Measurements from ENCODE around the gene PSMD1. TPM values are rescaled to one million over a fixed set of nuclear protein-coding genes. Genes with fewer than 3 reads are reported as not detected.
"Not testable (repeated sequence)": the region's sequence is repeated elsewhere in the genome, so short reads cannot be mapped to it uniquely, and the experiment has no call there.

The PSMD1 gene
- total and polyA plus RNA-seq, 5 donors = 35.6 to 88.6 (median 80.3) TPM

- intact Hi-C loops (cut with DNase I) = loop anchor here in 2 of 4 donors (5.0 to 10.0 kb wide), 2 partner anchors 85 to 88 kb away; no protein-coding TSS in a partner anchor
- DNase-seq (peak; percentile 84 to 92 (median 89)), ATAC-seq (peak; percentile 70 to 79)
- Histone ChIP-seq H3K27ac (ENCODE audit: low read length) (peak overlapping the region; percentile 57), H3K27me3 (ENCODE audit: control insufficient read depth, insufficient read depth) (no peaks in the 10 kb centered on the region), H3K4me1 (ENCODE audit: control insufficient read depth, insufficient read depth, low read length) (peaks cover 16% of the 10 kb centered on the region), H3K4me3 (ENCODE audit: low read length) (peak overlapping the region; percentile 21), H3K9me3 (ENCODE audit: control insufficient read depth, low read length) (no peaks in the 10 kb centered on the region)
- 46% methylated on average over 22 of the region's 22 CpGs for WGBS
These were observed 133.2 kb downstream of the PSMD1 start for GRCh38 chr2:231189571-231190495.

- 7% methylated on average over 42 of the region's 42 CpGs for WGBS
- Histone ChIP-seq H3K27ac (ENCODE audit: low read length) (peak overlapping the region; percentile 57), H3K27me3 (ENCODE audit: control insufficient read depth, insufficient read depth) (no peaks in the 10 kb centered on the region), H3K4me3 (ENCODE audit: low read length) (peak overlapping the region; percentile 21), H3K4me1 (ENCODE audit: control insufficient read depth, insufficient read depth, low read length) (peaks cover 9% of the 10 kb centered on the region), H3K9me3 (ENCODE audit: control insufficient read depth, low read length) (no peaks in the 10 kb centered on the region)
- DNase-seq = peak; percentile 87 to 94 (median 94)
- ATAC-seq = peak; percentile 74 to 79
- intact Hi-C loops (cut with DNase I) = loop anchor here in 2 of 4 donors (5.0 to 10.0 kb wide), 2 partner anchors 86 to 88 kb away; no protein-coding TSS in a partner anchor
These were observed 134.0 kb downstream of the PSMD1 start for GRCh38 chr2:231190531-231191197.

- intact Hi-C loops (cut with DNase I) = loop anchor here in 3 of 4 donors (2.0 to 10.0 kb wide), 3 partner anchors 85 to 90 kb away; no protein-coding TSS in a partner anchor
- peak overlapping the region; percentile 18 for H3K27ac ChIP-seq (ENCODE audit: low read length)
- WGBS = 43% methylated on average over 19 of the region's 19 CpGs
- no peaks in the 10 kb centered on the region for H3K9me3 ChIP-seq (ENCODE audit: control insufficient read depth, low read length)
- DNase-seq = peak; percentile 90 to 95 (median 92)
- peaks cover 2% of the 10 kb centered on the region for H3K4me1 ChIP-seq (ENCODE audit: control insufficient read depth, insufficient read depth, low read length)
- no peaks in the 10 kb centered on the region for H3K27me3 ChIP-seq (ENCODE audit: control insufficient read depth, insufficient read depth)
- no peak overlapping the region for H3K4me3 ChIP-seq (ENCODE audit: low read length)
- peak; percentile 63 to 69 for ATAC-seq
These were observed 135.5 kb downstream of the PSMD1 start for GRCh38 chr2:231191896-231192872.

- no peak for DNase-seq
- no peaks in the 10 kb centered on the region for H3K9me3 ChIP-seq (ENCODE audit: control insufficient read depth, low read length)
- no peak overlapping the region for H3K27ac ChIP-seq (ENCODE audit: low read length)
- ATAC-seq = no peak
- intact Hi-C loops (cut with DNase I) = loop anchor here in 3 of 4 donors (2.0 to 10.0 kb wide), 3 partner anchors 86 to 91 kb away; no protein-coding TSS in a partner anchor
- H3K27me3 ChIP-seq (ENCODE audit: control insufficient read depth, insufficient read depth) = no peaks in the 10 kb centered on the region
- peaks cover 2% of the 10 kb centered on the region for H3K4me1 ChIP-seq (ENCODE audit: control insufficient read depth, insufficient read depth, low read length)
- WGBS = 81% methylated on average over 3 of the region's 3 CpGs
- no peak overlapping the region for H3K4me3 ChIP-seq (ENCODE audit: low read length)
These were observed 136.5 kb downstream of the PSMD1 start for GRCh38 chr2:231193216-231193615.

GRCh38 chr2:231196592-231196991 is 139.9 kb downstream of the PSMD1 start:
- 92% methylated on average over 5 of the region's 5 CpGs for WGBS
- Histone ChIP-seq H3K27ac (ENCODE audit: low read length) (no peak overlapping the region), H3K9me3 (ENCODE audit: control insufficient read depth, low read length) (no peaks in the 10 kb centered on the region), H3K4me3 (ENCODE audit: low read length) (no peak overlapping the region), H3K27me3 (ENCODE audit: control insufficient read depth, insufficient read depth) (no peaks in the 10 kb centered on the region), H3K4me1 (ENCODE audit: control insufficient read depth, insufficient read depth, low read length) (peaks cover 4% of the 10 kb centered on the region)
- no peak for DNase-seq
- intact Hi-C loops (cut with DNase I) = loop anchor here in 2 of 4 donors (5.0 to 10.0 kb wide), 2 partner anchors 89 to 92 kb away; no protein-coding TSS in a partner anchor
- no peak for ATAC-seq

- not testable (repeated sequence) for H3K27me3 ChIP-seq (ENCODE audit: control insufficient read depth, insufficient read depth); DNase-seq; H3K4me1 ChIP-seq (ENCODE audit: control insufficient read depth, insufficient read depth, low read length); ATAC-seq; H3K27ac ChIP-seq (ENCODE audit: low read length); H3K9me3 ChIP-seq (ENCODE audit: control insufficient read depth, low read length)
- peak overlapping the region; percentile 82 for H3K4me3 ChIP-seq (ENCODE audit: low read length)
- intact Hi-C loops (cut with DNase I) = loop anchor here in 2 of 4 donors (5.0 to 10.0 kb wide), 2 partner anchors 90 to 92 kb away; no protein-coding TSS in a partner anchor
- 90% methylated on average over 7 of the region's 7 CpGs for WGBS
These were observed 140.5 kb downstream of the PSMD1 start for GRCh38 chr2:231197196-231197595.

GRCh38 chr2:231197706-231198290 is 141.1 kb downstream of the PSMD1 start:
- H3K4me1 ChIP-seq (ENCODE audit: control insufficient read depth, insufficient read depth, low read length) = peaks cover 2% of the 10 kb centered on the region

GRCh38 chr2:231198291-231199173 is 141.9 kb downstream of the PSMD1 start, which contains the start of gene ARMC9:
Gene ARMC9, plus strand, starts transcription at chr2:231198631. Its CDS starts 7,608 bp downstream, at chr2:231206239.
- H3K27me3 ChIP-seq (ENCODE audit: control insufficient read depth, insufficient read depth) = no peaks in the 10 kb centered on the region
- under 1% methylated on average over 83 of the region's 83 CpGs for WGBS
- H3K4me1 ChIP-seq (ENCODE audit: control insufficient read depth, insufficient read depth, low read length) = peaks cover 2% of the 10 kb centered on the region
- intact Hi-C loops (cut with DNase I) = loop anchor here in 2 of 4 donors (5.0 to 10.0 kb wide), 2 partner anchors 91 to 94 kb away; no protein-coding TSS in a partner anchor
- peak; percentile 97 to 98 for ATAC-seq
- H3K9me3 ChIP-seq (ENCODE audit: control insufficient read depth, low read length) = no peaks in the 10 kb centered on the region
- peak within 1 kb of the TSS; percentile 82 for H3K4me3 ChIP-seq (ENCODE audit: low read length)
- no peak within 1 kb of the TSS for H3K27ac ChIP-seq (ENCODE audit: low read length)
- peak; percentile 76 to 90 (median 89) for DNase-seq

More at GRCh38 chr2:231197706-231198290, 141.1 kb downstream of the PSMD1 start:
- no peak for ATAC-seq
- no peak overlapping the region for H3K27ac ChIP-seq (ENCODE audit: low read length)
- intact Hi-C loops (cut with DNase I) = loop anchor here in 2 of 4 donors (5.0 to 10.0 kb wide), 2 partner anchors 90 to 93 kb away; no protein-coding TSS in a partner anchor
- H3K4me3 ChIP-seq (ENCODE audit: low read length) = peak overlapping the region; percentile 82
- H3K9me3 ChIP-seq (ENCODE audit: control insufficient read depth, low read length) = no peaks in the 10 kb centered on the region
- DNase-seq = no peak
- WGBS = 17% methylated on average over 11 of the region's 11 CpGs
- no peaks in the 10 kb centered on the region for H3K27me3 ChIP-seq (ENCODE audit: control insufficient read depth, insufficient read depth)

GRCh38 chr2:231199219-231199618 is 142.6 kb downstream of the PSMD1 start:
- DNase-seq = no peak
- H3K4me3 ChIP-seq (ENCODE audit: low read length) = peak overlapping the region; percentile 82
- ATAC-seq = no peak
- no peak overlapping the region for H3K27ac ChIP-seq (ENCODE audit: low read length)
- H3K4me1 ChIP-seq (ENCODE audit: control insufficient read depth, insufficient read depth, low read length) = peaks cover 2% of the 10 kb centered on the region
- no peaks in the 10 kb centered on the region for H3K9me3 ChIP-seq (ENCODE audit: control insufficient read depth, low read length)
- 39% methylated on average over 5 of the region's 5 CpGs for WGBS
- no peaks in the 10 kb centered on the region for H3K27me3 ChIP-seq (ENCODE audit: control insufficient read depth, insufficient read depth)
- intact Hi-C loops (cut with DNase I) = loop anchor here in 2 of 4 donors (5.0 to 10.0 kb wide), 2 partner anchors 92 to 94 kb away; no protein-coding TSS in a partner anchor
